Measurements from ENCODE around the gene ASF1B. TPM values are rescaled to one million over a fixed set of nuclear protein-coding genes. Genes with fewer than 3 reads are reported as not detected.

Gene ASF1B
- total RNA-seq, 1 experiment from 2014 or later = 78.1 TPM

DNA sequence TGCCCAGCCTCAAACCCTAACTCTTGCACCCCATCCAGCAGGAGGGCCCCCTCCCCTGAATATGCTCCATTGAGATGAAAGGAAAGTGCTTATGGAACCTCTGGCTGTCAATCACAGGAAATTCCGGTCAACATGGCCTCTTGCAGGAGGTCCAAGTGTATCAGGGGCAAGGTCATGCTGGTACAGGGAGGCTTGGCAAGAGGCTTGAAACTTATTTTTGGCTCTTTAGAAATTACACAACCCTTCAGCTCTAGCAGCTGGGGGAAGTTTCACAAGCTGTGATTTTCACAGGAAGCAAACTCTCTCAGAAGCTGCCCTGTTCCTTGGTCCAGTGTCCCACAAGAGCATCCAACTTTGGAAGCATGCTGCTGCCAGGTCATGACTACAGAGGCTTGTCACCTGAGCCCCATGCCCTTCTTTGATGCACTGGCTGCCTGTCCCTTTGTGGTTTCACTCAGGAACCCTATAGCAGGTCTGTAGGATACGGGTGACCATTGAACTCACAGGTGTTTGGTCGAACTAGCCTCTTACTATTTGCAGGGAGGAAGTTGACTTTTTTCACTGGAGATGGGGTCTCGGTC lies 8.4 kb downstream of the ASF1B start:
- intact Hi-C loops (cut with micrococcal nuclease) = no loop called here
- ATAC-seq = no peak
- no peaks in the 10 kb centered on the region for H3K27me3 ChIP-seq (ENCODE audit: insufficient read depth, low read length)

DNA sequence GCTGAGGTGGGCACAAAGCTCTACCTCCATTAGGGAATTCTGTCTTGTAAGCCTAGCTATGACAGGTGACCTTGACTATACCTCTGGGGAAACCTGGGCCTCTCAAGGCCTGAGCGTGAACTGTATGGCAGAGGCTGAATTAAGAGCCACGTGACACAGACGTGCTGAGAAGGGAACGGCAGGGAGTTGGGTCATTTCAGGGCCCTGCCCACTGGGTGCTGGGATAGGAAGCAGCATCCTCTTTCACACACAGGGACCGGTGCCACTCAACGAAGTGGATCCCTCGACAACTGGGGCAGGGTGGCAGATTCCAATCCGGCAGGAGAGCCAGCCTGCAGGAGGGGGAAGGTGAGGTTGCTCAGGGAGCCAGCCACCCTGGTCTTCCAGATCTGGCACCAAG lies 9.2 kb downstream of the ASF1B start:
- H3K4me3 ChIP-seq (replicated peaks in 1 of 2; ENCODE audit: low read depth in 1 of 2, low read length in 2 of 2) = no peak overlapping the region
- no peaks in the 10 kb centered on the region for H3K4me1 ChIP-seq (ENCODE audit: control insufficient read depth in 1 of 2, insufficient read depth in 2 of 2, low read length in 2 of 2)
- intact Hi-C loops (cut with micrococcal nuclease) = no loop called here
- DNase-seq (ENCODE audit: low read depth, low spot score) (no peak), ATAC-seq (no peak)
- TF ChIP-seq CBX3 (IDR thresholded peaks at IDR 0.05; ENCODE audit: low read depth) (no peak), ELF1 (IDR thresholded peaks at IDR 0.05; ENCODE audit: borderline replicate concordance, low read depth) (no peak), SIN3A (IDR thresholded peaks at IDR 0.05; ENCODE audit: low read depth) (no peak), EGR1 (IDR thresholded peaks at IDR 0.05; ENCODE audit: low read depth) (no peak), POLR2AphosphoS5 (IDR thresholded peaks at IDR 0.05; ENCODE audit: low read depth, low read length) (no peak), EZH2phosphoT487 (IDR thresholded peaks at IDR 0.05; ENCODE audit: borderline replicate concordance) (no peak), TCF7L2 (IDR thresholded peaks at IDR 0.05; ENCODE audit: borderline replicate concordance, extremely low read depth, insufficient read depth, insufficient read length) (no peak), RAD21 (IDR thresholded peaks at IDR 0.05; ENCODE audit: low read depth) (no peak), JUND (IDR thresholded peaks at IDR 0.05) (no peak), POLR2A (IDR thresholded peaks at IDR 0.05; ENCODE audit: borderline replicate concordance, extremely low read depth, insufficient read depth, insufficient read length) (no peak), SP1 (IDR thresholded peaks at IDR 0.05; ENCODE audit: low read depth) (no peak), ZNF274 (IDR thresholded peaks at IDR 0.05; ENCODE audit: low read depth, low read length) (no peak), SRF (IDR thresholded peaks at IDR 0.05; ENCODE audit: low read depth) (no peak), YY1 (IDR thresholded peaks at IDR 0.05; ENCODE audit: extremely low read depth, insufficient replicate concordance, low read depth, low read length) (no peak), CEBPB (IDR thresholded peaks at IDR 0.05; ENCODE audit: low read depth) (no peak), EZH2 (IDR thresholded peaks at IDR 0.05) (no peak)
- TF ChIP-seq, protein P1, sequence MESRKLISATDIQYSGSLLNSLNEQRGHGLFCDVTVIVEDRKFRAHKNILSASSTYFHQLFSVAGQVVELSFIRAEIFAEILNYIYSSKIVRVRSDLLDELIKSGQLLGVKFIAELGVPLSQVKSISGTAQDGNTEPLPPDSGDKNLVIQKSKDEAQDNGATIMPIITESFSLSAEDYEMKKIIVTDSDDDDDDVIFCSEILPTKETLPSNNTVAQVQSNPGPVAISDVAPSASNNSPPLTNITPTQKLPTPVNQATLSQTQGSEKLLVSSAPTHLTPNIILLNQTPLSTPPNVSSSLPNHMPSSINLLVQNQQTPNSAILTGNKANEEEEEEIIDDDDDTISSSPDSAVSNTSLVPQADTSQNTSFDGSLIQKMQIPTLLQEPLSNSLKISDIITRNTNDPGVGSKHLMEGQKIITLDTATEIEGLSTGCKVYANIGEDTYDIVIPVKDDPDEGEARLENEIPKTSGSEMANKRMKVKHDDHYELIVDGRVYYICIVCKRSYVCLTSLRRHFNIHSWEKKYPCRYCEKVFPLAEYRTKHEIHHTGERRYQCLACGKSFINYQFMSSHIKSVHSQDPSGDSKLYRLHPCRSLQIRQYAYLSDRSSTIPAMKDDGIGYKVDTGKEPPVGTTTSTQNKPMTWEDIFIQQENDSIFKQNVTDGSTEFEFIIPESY (IDR thresholded peaks at IDR 0.05; ENCODE audit: extremely low read depth, insufficient replicate concordance, low read length) = no peak
- TF ChIP-seq, protein P2, sequence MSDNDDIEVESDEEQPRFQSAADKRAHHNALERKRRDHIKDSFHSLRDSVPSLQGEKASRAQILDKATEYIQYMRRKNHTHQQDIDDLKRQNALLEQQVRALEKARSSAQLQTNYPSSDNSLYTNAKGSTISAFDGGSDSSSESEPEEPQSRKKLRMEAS (IDR thresholded peaks at IDR 0.05) = no peak
- no TSS peak for BruUV-seq (replicated peaks)
- no peaks in the 10 kb centered on the region for H4K20me1 ChIP-seq (ENCODE audit: insufficient read depth)
- H3K27me3 ChIP-seq (ENCODE audit: insufficient read depth, low read length) = no peaks in the 10 kb centered on the region
- RAD21 ChIA-PET (ENCODE audit: low non-redundant PET in 1 of 2, low total read pairs in 2 of 2, uncharacterized antibody in 2 of 2, unreplicated experiment in 2 of 2) = no interaction called here
- H3K9me3 ChIP-seq (ENCODE audit: control insufficient read depth in 1 of 2, insufficient read depth in 1 of 2, low read depth in 1 of 2, low read length in 2 of 2) = no peaks in the 10 kb centered on the region
- H3K9me2 ChIP-seq (ENCODE audit: insufficient read depth) = no peaks in the 10 kb centered on the region
- POLR2A ChIA-PET = no interaction called here
- no peak overlapping the region for H3K4me2 ChIP-seq (ENCODE audit: low read length)
- CTCF ChIA-PET = no interaction called here
- H3K9ac ChIP-seq (ENCODE audit: low read length) = no peak overlapping the region
- peaks cover 19% of the 10 kb centered on the region for H3K79me2 ChIP-seq (ENCODE audit: insufficient read depth, low read length)
- no peak overlapping the region; the same call in 1 of the 2 replicates for H3K27ac ChIP-seq (ENCODE audit: low read depth, low read length)
- peaks cover 9 to 27% of the 10 kb centered on the region in 2 experiments for H3K36me3 ChIP-seq (ENCODE audit: control insufficient read depth in 1 of 2, insufficient read depth in 2 of 2, low read length in 2 of 2)
- H2AFZ ChIP-seq (ENCODE audit: low read depth, low read length, poor library complexity, severe bottlenecking) = no peak overlapping the region

More for the DNA sequence above, 8.4 kb downstream of the ASF1B start:
- no peaks in the 10 kb centered on the region for H4K20me1 ChIP-seq (ENCODE audit: insufficient read depth)
- no peak overlapping the region for H3K27ac ChIP-seq (ENCODE audit: low read depth, low read length)
- H2AFZ ChIP-seq (ENCODE audit: low read depth, low read length, poor library complexity, severe bottlenecking) = no peak overlapping the region
- no peak for DNase-seq (ENCODE audit: low read depth, low spot score)
- no peak overlapping the region for H3K4me2 ChIP-seq (ENCODE audit: low read length)
- ChIA-PET POLR2A (no interaction called here), CTCF (interaction anchor here (1.9 kb wide), 1 partner anchor 9 kb away, joined by 4 read pairs; the partner anchor contains the start of gene ASF1B), RAD21 (ENCODE audit: low non-redundant PET in 1 of 2, low total read pairs in 2 of 2, uncharacterized antibody in 2 of 2, unreplicated experiment in 2 of 2) (no interaction called here)
- H3K4me1 ChIP-seq (ENCODE audit: control insufficient read depth in 1 of 2, insufficient read depth in 2 of 2, low read length in 2 of 2) = no peaks in the 10 kb centered on the region
- no peaks in the 10 kb centered on the region for H3K9me3 ChIP-seq (ENCODE audit: control insufficient read depth in 1 of 2, insufficient read depth in 1 of 2, low read depth in 1 of 2, low read length in 2 of 2)
- H3K4me3 ChIP-seq (replicated peaks in 1 of 2; ENCODE audit: low read depth in 1 of 2, low read length in 2 of 2) = no peak overlapping the region
- peaks cover 26% of the 10 kb centered on the region for H3K79me2 ChIP-seq (ENCODE audit: insufficient read depth, low read length)
- H3K9ac ChIP-seq (ENCODE audit: low read length) = no peak overlapping the region
- no peaks in the 10 kb centered on the region for H3K9me2 ChIP-seq (ENCODE audit: insufficient read depth)
- no peak for TF ChIP-seq RAD21 (IDR thresholded peaks at IDR 0.05; ENCODE audit: low read depth)
- TF ChIP-seq SP1 (IDR thresholded peaks at IDR 0.05; ENCODE audit: low read depth) = no peak
- TF ChIP-seq CEBPB (IDR thresholded peaks at IDR 0.05; ENCODE audit: low read depth) = no peak
- TF ChIP-seq SIN3A (IDR thresholded peaks at IDR 0.05; ENCODE audit: low read depth) = no peak
- peaks cover 9 to 27% of the 10 kb centered on the region in 2 experiments for H3K36me3 ChIP-seq (ENCODE audit: control insufficient read depth in 1 of 2, insufficient read depth in 2 of 2, low read length in 2 of 2)
- no TSS peak for BruUV-seq (replicated peaks)

All from HCT116 (cell line).